Measurements from ENCODE around the gene AP3S2.

AP3S2 gene

DNA sequence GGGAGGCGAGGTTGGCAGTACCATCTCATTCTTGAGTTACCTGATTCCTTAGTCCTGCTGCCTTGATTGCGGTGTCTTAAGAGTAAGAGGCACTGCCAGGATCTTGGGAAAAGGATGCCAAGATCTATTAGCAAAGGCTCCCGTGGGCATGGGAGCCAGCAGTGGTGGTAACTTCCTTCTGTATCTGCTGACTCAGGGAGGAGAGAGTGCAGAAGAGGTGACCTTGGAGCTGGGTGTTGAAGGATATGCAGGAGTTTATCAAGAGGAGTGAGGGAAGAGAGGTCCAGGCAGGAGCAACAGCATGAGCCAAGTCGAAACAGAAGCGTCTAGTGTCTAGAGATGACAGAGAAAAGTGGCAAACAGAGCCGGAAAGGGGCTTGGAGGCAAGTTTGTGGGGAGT lies 113.2 kb downstream of the AP3S2 start:
- H3K4me1 ChIP-seq (ENCODE audit: insufficient read depth, low read length) = no peaks in the 10 kb centered on the region
- TF ChIP-seq, protein P1, sequence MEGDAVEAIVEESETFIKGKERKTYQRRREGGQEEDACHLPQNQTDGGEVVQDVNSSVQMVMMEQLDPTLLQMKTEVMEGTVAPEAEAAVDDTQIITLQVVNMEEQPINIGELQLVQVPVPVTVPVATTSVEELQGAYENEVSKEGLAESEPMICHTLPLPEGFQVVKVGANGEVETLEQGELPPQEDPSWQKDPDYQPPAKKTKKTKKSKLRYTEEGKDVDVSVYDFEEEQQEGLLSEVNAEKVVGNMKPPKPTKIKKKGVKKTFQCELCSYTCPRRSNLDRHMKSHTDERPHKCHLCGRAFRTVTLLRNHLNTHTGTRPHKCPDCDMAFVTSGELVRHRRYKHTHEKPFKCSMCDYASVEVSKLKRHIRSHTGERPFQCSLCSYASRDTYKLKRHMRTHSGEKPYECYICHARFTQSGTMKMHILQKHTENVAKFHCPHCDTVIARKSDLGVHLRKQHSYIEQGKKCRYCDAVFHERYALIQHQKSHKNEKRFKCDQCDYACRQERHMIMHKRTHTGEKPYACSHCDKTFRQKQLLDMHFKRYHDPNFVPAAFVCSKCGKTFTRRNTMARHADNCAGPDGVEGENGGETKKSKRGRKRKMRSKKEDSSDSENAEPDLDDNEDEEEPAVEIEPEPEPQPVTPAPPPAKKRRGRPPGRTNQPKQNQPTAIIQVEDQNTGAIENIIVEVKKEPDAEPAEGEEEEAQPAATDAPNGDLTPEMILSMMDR (IDR thresholded peaks at IDR 0.05; ENCODE audit: borderline replicate concordance, extremely low read depth, low read length, poor library complexity, severe bottlenecking) = no peak
- TF ChIP-seq EZH2 (IDR thresholded peaks at IDR 0.05; ENCODE audit: borderline replicate concordance, low read depth, low read length, severe bottlenecking) = no peak
- no peak for ATAC-seq (ENCODE audit: insufficient read depth, low read depth)
- no peak overlapping the region for H3K4me3 ChIP-seq (ENCODE audit: low read depth in 1 of 2, low read length in 2 of 2)
- DNase-seq = no peak
- H3K79me2 ChIP-seq (ENCODE audit: insufficient read depth, low read length) = no peaks in the 10 kb centered on the region
- no peak overlapping the region for H3K9ac ChIP-seq (ENCODE audit: low read depth, low read length)
- no peaks in the 10 kb centered on the region for H3K36me3 ChIP-seq (ENCODE audit: insufficient read depth, low read length)
- no peak overlapping the region for H3K4me2 ChIP-seq (ENCODE audit: insufficient read depth, low read length)
- H3K9me3 ChIP-seq (ENCODE audit: insufficient read depth, low read length, severe bottlenecking) = no peaks in the 10 kb centered on the region
- no peaks in the 10 kb centered on the region for H4K20me1 ChIP-seq (ENCODE audit: insufficient read depth, low read length)
- H3K27ac ChIP-seq (ENCODE audit: low read length) = no peak overlapping the region
- H2AFZ ChIP-seq (ENCODE audit: low read depth, low read length) = no peak overlapping the region
- no peaks in the 10 kb centered on the region for H3K27me3 ChIP-seq (ENCODE audit: insufficient read depth, low read length, poor library complexity)
